Medulla oblongata (tissue), 1 donor: Measurements from ENCODE around the gene RGS19.
A peak's percentile ranks its signal among the peaks of the same experiment; 100 is the strongest.
"Not testable (repeated sequence)": the region's sequence is repeated elsewhere in the genome, so short reads cannot be mapped to it uniquely, and the experiment has no call there.

Experiments used
- DNase-seq: peaks from one replicate; pipeline ENCODE4 v3.0.0-alpha.2; 2015; ENCODE audit errors: extremely low spot score

The RGS19 gene

GRCh38 chr20:64092258-64093012 lies 13.1 kb upstream of the RGS19 start:
- DNase-seq = no peak

DNA sequence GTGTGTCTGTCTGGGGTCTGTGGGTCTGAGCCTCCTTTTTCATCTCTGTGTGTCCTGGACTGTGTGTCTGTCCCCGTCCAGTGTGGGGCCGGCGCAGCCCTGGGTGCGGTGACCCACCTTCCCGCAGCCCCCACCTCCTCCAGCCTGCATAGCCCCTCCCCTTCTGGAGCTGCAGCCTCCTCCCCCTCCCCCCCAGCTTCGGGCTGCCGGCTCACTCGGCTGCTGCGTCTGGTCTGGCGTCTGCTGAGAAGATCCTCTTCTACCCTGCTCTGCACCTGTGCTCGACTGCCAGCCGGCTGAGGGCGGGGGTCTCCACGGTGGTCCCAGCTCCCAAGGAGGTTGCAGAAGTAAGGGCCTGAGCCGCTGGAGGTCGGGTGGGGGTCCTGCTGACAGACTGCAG lies 12.5 kb upstream of the RGS19 start:
- no peak for DNase-seq

DNA sequence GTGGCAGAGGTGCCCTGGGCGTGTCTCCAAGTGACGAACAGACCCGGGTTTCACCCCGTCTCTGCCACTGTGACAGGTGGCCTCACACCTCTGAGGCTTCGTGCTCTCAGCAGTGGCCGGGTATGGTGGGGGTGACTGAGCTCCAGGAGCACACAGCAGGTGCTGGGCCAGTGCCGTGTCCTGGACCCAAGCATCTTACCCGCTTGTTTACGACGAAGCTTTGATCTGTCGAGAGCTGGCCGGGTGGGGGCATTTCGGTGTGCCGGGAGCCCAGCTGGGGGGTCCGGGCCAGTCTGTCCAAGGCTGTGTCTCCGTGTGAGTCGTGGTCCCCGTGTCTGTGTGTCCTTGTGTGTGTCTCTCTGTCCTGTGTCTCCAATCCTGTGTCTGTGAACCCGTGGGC lies 12.0 kb upstream of the RGS19 start:
- DNase-seq = no peak

- DNase-seq = no peak
These were observed 10.8 kb upstream of the RGS19 start for GRCh38 chr20:64090165-64090564.

DNA sequence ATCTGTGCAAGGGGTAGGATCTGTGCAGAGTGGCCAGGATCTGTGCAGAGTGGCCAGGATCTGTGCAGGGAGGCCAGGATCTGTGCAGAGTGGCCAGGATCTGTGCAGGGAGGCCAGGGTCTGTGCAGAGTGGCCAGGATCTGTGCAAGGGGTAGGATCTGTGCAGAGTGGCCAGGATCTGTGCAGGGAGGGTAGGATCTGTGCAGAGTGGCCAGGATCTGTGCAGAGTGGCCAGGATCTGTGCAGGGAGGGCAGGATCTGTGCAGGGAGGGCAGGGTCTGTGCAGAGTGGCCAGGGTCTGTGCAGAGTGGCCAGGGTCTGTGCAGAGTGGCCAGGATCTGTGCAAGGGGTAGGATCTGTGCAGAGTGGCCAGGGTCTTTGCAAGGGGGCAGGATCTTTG lies 9.3 kb upstream of the RGS19 start:
- not testable (repeated sequence) for DNase-seq

GRCh38 chr20:64087226-64087825 lies 8.0 kb upstream of the RGS19 start:
- DNase-seq = not testable (repeated sequence)

DNA sequence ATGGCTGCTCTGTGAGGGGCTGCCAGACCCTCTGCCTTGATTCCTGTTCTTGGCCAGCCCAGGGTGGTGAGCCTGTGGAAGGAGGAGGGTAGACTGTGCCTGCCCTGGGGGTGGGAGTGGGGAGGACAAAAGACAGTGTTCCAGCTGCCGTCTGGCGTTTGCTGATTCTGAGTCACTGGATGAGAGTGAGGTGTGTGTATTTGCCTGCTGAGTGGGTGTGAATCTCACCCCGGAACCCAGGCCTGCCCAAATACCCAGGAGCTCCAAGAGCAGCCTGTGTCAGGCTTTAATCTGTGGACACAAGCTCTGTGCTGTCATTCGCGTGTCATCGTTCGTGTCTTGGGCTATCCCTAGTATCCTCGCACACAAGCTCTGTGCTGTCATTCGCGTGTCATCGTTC lies 7.5 kb upstream of the RGS19 start:
- no peak for DNase-seq

DNA sequence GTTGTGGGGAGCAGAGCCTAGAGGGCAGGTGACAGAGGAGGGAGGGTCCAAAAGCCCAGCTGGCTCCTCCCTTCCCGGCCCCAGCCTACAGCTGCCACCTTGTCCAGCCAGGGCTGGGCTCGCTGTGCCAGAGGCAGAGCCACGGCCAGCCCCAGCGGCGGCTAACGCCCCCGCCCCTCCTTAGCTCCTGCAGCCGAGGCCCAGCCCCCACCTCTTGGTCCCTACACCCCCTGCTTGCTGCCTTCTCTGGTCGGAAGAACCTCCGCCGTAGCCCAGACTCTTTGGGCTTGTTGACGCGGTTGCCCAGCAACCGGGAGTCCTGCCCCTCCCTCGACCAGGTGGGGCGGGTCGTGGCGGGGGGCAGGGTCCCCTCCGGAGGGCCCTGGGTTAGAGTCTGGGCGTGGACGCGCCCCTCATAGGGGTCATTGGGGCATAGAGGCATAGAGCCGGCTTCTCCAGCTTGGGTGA lies 5.4 kb upstream of the RGS19 start:
- DNase-seq = no peak

DNA sequence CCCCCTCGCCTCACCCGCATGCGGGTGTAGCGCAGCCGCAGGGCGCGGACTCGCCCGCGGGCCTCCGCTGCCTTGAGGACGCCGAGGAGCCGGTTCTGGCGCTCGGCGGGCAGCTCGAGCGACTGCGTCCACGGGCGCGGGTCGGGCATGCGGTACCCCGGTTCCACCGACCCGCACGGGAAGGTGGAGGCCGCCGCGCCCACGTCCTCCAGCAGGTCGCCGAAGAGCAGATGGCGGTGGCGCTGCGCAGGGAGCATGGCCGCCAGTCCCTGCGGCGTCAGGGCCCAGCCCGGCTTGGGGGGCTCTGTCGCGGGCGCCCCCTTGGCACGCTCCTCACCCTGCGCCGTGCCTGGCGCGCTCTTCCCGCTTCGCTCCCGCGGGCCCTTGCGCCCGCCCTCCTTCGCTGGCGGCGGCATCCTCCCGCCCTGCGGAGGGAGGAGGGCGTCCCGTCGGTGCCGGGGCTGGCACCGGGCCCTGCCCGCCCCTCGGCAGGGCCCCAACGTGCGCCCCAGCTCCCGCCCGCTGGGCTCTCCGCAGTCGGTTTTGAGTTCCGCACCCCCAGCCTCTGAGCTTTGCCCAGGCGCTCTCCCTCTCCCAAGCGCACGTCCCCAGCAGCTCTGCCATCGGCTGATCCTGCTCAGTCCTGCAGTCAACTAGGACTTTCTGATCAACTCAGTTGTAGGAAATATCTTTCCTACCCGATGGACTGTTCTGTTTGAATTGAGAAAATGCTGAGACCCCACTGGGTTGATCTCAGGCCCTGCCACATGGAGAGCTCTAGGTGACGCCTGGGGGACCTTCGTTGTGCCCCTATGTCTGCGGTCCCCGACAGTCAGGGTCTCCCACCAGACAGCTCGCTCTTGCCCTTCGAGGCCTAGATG lies 4.7 kb upstream of the RGS19 start, which contains the start of gene LKAAEAR1:
LKAAEAR1 (minus strand) TSS at position 595 of the 881 bp plus-strand sequence; CDS start at position 416, 179 bp downstream.
- DNase-seq = no peak

DNA sequence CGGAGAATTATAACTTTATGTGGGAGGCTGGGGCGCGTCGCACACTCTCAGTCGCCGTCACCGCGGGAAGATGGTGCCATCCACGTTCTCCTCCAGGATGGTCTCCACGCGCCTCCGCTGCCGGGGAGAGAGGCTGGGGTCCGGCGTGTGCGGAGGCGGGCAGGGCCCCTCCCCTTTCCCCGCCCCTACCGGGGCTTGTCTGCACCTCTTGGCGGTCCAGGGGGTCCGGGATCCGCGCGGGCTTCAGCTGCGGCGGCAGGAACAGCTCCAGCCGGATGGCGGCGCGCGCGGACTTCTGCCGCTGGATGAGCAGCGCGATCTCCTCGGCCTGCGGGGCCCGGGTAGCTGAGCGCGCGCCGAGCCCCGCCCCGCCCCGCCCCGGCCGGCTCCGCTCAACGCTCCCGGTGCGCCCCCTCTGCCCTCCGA lies 4.1 kb upstream of the RGS19 start:
- peak; percentile 70 for DNase-seq

GRCh38 chr20:64082820-64083377 lies 3.6 kb upstream of the RGS19 start:
- no peak for DNase-seq

DNA sequence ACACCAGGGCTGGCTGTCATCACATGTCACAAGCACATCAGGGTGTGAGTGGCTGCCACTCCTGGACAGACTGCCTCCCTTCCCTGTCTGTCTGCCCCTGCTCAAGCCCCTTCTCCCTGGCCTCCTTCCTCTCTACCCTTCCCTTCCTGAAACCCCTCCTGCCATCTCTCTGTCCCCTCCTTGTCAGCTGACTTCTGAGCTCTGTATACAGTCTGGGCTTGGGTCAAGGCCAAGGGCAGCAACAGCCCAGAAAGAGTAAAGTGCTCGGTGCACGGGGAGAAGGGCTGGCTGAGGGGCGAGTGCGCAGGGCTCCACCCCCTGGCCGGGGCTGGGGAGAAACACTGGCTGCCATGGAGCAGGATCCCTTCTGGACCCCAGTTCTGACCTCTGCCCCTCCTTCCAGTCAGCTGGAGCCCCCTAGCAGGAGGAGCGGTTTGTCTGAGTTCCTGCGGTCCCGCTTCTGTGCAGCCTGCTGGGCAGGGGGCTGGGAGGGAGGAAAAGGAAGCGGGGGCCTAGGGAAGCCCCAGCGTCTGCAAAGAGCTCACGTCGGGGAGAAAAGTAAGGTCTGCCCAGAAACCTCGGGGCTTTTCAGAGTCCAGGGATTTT lies 2.9 kb upstream of the RGS19 start:
- DNase-seq = peak; percentile 39

DNA sequence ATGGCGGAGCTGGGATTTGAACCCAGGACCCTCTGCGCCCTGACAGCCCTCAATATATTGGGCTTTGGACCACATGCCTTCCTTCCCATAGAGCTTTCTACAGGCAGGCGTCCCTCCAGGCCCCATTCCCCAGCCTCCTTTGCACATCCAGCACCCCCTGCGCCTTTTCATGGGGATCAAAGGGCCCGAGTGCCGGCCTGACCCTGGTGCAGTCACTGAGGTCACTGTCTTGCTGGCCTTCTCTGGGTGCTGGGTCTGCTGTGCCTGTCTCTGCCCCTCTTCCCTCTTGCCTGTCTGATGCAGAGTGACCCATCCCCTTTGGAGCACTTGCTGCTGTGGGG lies 2.3 kb upstream of the RGS19 start:
- DNase-seq = no peak

DNA sequence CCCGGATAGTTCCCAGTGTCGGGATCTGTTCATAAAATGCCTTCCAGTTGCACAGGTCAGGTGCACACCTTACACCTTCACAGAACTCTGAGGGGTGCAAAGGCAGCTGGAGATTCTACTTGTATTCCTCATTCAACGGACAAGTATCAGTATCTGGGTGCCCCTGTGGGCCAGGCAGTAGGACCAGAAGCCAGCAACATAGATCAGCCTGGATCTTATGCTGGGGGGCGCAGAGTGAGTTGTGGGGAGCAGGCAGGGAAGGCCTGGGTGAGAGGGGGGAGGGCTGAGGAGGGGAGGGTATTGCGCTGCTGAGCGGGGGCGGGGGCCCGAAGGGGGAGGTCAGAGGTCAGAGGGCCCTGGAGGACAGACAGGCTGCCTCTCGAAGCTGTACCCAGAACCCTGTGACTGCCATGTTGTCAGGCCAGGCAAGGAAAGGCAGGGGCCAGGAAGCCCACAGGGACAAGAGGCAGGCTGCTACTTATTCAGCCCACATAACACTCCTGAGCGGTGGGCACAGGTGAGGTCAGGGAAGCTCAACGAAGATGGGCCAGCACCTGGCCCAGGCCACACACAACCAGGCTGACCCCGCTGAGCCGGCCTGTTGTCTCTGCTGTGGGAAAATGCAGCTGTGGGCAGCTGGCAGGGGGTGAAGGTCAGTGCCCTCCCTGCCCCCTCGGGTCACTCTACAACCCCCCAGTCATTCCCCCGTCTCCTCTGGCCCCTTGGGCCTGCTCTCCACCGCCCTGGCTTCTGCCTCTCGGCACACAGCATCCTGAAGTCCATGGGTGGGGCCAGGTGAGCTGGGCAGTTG lies 1.7 kb upstream of the RGS19 start:
- no peak for DNase-seq

DNA sequence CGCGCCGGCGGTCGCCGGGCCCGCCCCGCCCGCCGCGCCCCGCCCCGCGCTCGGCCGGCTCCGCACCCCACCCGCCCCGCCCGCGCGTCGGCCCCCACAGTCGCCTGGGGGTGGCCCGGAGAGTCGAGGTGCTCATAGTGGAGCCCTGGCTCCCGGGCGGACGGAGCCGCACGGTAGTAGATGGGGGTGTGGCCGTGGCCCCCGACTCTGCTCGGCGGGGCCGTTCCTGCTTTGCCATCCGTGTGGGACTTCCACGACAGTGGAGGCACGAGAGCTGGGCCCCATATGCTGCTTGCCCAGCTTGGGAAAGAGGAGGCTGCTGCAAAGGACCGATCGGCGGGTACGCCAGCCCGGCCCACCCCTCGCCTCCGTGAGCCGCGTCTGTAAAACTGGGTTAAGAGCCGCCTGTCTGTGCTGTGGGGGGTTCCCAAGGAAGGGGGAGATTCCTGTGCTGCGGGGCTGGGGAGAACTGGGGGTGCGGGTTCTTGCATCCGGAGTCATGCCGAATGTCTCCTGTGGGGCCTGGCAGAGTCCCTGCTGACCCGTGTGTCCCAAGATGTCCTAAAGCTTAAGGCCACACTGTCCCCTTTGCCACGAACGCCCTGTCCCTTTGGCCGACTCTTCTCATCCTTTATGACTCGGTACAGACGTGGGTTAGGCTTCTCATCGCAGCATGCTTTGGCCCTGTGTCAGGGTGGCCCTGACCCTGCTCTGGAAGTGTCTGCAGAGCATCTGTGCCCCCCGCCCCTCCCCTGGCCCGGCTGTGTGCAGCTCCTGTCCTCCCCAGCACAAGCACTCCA lies 895 bp upstream of the RGS19 start, which contains the start of gene OPRL1:
OPRL1 (plus strand) TSS at position 70 of the 800 bp plus-strand sequence. CDS start 12,639 bp downstream, outside the sequence.
- no peak for DNase-seq

- no peak for DNase-seq
These were observed 415 bp downstream of the RGS19 start for GRCh38 chr20:64078934-64079272.

DNA sequence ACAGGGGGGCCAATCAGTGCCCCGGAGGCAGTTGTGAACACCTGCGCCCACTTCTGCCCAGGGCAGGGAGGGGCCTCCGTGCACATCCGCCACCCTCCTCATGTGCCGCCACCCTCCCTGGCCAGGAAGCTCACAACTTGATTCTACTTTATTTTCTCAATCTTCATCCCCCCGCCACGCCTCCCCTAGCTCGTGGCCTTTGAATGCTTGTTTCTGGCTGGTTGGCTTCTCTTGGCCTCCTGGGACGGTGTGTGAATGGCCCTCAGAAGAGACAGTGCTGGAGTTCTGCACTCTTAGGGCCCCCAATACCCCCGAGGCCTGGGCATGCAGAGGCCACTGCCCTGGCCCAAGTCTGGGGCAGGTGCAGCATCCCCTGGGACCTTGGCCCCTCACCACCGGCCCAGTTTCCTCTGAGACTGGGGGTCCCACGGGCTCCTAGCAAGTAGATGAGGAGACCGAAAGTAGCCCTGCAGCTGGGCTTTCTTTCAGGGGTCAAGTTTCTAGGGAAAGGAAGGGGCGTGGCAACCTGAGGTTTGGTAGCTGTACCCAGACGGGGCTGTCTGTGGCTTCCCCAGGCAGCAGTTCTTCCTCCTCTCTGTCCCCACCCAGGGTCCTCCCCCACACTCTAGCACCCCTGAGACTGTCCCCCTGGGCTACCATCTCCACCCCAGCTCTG lies 1.3 kb downstream of the RGS19 start:
- peak; percentile 33 for DNase-seq

DNA sequence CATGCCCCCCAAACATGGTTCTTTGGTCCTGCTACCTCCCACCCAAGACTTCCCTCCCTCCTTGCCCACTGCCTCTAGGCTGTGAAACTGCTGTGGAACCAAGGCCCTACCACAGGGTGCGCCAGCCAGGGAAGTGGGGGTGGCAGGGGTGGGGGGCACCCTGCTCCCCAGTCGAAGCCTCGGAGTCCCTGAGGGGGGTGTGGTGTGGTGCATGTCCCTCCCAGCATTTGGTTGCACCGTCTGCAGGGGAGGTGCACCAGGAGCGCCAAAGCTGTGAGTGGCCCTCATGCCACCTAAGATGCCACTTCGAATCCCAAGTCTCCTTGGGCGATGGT lies 1.8 kb downstream of the RGS19 start:
- DNase-seq = no peak

- peak; percentile 66 for DNase-seq
These were observed 2.2 kb downstream of the RGS19 start for GRCh38 chr20:64077094-64077493.
